GM21515 (cell line): ENCODE results near the gene MYO1D.

Experiments used
- ATAC-seq: cut with Tn5 transposase; IDR thresholded peaks from one replicate; pipeline ENCODE4 v1.9.1; 2021; ENCODE audit not compliant: unreplicated experiment

MYO1D gene

GRCh38 chr17:32591405-32591804 is 285.5 kb downstream of the MYO1D start:
- no peak for ATAC-seq

DNA sequence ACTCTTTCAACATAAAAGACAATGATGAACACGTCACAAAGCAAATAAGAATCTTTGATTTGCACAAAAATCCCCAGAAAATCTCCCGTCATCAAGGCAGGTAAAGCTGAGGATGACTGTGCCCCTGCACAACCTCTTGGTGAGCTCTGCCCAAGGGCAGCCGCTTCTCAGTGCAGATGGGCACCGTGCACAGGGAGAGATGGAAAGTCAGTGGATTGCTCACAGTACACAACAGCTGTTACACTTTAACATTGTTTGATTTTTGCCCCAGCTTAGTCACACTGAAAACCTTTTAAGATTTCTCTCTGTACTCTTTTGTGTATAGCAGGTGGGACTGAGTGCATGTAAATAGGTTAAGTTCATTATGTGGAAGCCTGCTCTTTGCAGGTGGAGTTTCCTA is 285.9 kb downstream of the MYO1D start:
- no peak for ATAC-seq

DNA sequence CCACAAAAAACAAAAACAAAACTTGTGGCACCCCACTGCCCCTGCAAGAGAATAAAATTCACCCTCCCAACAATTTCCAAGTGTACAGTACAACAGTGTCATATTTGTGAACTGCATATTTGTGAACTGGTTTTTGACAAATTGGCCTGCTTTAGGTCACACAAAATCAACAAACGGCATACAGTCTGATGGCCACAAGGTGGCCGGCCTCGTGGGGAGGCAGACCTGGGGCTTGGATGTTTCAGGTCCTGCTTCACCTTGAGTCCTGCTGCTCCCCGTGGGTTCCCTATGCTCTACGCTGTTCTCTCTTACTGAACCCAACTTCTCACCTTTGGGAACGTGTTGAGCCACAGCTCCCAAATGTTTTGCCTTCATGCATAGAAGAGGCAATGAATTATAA is 287.9 kb downstream of the MYO1D start:
- no peak for ATAC-seq

DNA sequence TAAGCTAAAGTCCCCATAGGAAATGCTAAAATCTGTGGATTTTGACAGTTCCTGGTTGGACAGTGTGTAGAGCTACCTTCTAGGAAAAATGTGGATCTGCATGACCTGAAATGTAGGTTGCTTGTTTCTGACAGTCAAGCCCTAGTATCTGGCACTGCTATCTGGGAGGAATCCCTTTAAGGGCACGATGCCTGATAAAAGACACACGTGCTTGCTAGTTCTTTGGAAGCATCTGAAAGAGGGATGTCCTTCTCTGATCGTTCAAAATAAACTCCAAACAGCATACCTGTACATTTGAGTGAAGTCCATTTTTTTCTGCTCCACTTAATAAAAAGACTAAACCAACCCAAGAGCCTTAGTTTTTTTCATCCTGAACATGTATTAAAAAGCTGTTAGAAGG is 288.8 kb downstream of the MYO1D start:
- ATAC-seq: no peak

GRCh38 chr17:32586666-32587065 is 290.3 kb downstream of the MYO1D start:
- ATAC-seq: no peak

DNA sequence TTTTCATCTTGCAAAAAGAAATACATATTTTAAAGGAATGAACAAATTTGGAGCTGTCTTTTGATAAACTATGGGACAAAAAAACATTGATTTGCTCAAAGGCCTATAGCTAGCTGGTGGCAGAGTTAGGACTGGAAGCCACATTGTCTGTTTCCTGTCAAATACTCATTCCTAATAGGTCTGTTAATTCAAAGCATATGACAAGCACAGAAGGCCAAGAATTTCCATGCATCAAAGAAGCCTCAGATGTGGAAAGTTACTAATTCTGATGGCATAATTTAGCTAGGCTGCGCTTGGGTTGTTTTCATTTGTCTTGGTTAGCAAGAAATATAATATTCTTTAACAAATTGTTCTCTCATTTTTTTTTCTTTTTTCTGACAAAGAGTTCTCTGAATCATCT is 292.1 kb downstream of the MYO1D start:
- no peak for ATAC-seq

- no peak for ATAC-seq
These were observed 293.9 kb downstream of the MYO1D start for GRCh38 chr17:32583053-32583452.

- no peak for ATAC-seq
These were observed 301.1 kb downstream of the MYO1D start for GRCh38 chr17:32575852-32576251.

- ATAC-seq: no peak
These were observed 306.9 kb downstream of the MYO1D start for GRCh38 chr17:32570081-32570396.

DNA sequence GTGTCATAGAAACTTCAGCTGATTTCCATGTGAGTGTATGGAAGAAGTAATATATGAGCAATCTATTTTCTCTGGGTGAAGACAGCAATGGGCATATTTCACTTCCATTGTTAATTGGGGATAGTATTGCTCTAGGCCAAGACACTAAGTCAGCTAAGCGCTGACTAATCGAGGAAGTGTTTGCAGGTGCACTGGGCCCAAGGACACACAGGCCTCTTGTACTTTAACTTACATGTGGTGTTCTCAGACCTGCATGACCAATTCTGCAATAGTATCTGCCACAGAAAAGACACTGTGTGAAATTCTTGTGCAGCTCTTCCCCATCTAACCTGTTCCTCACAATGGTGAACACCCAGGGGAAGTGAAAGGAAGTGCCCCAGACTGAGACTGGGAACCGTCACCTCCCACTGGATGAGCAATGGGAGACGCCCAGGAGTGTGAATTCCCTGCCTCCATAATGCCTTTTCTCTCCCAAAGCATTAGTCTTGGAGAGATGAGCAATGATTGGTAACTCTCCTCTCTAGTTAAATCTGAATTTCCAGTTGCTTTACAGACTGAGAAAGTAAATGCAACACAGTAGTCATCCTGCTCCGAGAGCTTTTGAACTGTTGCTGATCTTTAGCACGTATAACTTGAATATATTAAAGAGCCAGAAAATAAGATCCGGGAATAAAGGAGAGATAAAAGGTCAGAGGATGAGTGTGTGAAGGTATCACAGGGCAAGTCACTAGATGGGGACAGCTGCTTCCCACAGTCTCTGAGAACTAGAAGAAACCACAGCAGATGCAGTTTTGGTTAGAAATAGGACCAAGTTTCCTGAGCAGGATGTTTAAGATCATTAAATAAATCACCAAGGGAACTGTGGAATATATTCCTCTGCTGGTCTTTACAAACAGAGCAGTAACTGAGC is 307.5 kb downstream of the MYO1D start:
- ATAC-seq: no peak

- ATAC-seq: no peak
These were observed 308.2 kb downstream of the MYO1D start for GRCh38 chr17:32568705-32569104.

DNA sequence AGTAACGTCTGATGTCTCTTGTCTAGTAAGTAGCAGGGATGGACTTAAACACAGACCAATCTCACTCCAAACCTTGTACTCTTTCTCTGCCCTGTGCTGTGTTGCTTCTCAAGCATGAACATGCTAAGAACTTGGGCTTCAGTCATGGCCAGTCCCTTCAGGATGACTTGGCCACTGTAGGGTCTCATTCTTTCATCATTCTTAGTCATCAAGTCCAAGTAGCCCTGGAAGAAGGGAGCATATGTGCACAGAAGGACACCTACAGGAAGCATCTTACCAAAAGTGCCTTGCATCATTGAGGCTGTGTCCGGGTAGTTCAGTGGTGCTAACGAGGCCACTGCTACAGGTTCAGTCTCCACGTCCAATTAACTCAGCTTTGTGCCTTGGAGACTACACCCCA is 309.4 kb downstream of the MYO1D start:
- ATAC-seq: no peak

DNA sequence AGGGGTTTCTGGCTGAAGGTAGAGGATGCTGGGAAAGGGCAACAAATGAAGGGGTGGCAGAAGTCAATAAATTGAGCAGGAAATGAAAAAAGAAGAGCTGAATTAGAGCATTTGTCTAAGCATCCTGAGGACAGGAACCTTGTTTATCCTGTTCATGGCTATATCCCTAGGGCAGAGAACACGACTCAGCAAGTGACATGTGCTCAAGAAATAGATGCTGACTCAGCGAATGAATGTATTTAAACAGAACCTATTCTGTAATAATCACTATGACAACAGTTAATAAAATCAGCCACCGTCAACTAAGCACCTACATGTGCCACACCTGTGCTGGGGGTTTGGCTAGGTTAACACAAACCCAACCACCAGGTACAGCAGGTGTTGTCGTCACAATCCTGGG is 309.8 kb downstream of the MYO1D start:
- ATAC-seq: no peak

- no peak for ATAC-seq
These were observed 310.6 kb downstream of the MYO1D start for GRCh38 chr17:32566303-32566702.

DNA sequence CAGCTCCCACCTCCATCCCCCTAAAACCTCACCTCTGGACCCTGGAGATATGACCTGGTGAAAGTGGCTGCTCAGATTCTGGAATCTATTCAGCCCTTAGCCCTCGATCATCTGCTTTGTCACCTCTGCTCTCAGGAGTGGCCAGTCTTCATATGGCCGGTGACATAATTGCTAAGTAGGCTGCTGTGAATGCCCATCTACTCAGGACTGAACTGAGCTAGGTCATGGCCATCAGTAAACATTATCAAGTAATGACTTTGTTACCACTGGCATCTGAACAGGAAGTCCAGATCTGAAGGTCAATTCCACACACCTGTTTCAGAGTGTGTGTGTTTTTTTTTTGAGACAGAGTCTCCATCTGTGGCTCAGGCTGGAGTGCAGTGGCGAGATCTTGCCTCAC is 311.5 kb downstream of the MYO1D start:
- no peak for ATAC-seq

DNA sequence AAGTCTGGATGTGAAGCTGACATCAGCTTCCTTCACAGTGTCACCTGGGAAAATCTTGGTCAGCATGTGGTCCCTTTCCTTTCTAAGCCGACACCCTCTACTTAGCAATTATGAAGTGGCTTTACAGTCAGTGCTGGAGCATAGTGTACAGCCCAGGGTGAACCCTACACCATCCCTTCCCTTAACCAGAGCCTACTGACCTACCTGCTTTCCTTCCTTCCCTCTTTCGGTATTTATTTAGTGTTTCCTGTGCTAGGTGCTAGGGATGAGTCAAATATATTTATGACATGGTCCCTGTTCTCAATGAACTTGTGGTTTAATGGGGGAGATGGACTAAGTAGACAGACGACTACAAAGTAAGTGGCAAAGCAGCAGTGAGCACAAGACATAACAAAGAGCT is 312.6 kb downstream of the MYO1D start:
- no peak for ATAC-seq

DNA sequence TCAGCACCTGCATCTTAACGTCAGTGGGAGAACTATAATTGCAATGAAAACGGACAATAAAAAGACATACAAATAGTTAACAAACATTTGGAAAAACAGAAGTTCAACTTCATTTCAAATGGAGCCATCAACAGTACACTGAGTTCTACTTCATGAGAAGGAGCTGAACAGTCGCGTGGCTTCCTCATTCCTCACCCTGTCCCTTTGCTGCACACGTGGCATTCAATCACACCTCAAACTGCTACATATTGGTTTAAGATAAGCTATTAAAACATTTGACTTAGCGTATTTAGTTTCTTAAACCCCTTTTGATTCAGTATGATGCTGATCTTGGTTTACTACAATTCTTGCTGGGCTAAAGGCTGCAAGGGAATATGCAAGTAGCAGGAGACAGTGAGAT is 313.3 kb downstream of the MYO1D start:
- no peak for ATAC-seq

DNA sequence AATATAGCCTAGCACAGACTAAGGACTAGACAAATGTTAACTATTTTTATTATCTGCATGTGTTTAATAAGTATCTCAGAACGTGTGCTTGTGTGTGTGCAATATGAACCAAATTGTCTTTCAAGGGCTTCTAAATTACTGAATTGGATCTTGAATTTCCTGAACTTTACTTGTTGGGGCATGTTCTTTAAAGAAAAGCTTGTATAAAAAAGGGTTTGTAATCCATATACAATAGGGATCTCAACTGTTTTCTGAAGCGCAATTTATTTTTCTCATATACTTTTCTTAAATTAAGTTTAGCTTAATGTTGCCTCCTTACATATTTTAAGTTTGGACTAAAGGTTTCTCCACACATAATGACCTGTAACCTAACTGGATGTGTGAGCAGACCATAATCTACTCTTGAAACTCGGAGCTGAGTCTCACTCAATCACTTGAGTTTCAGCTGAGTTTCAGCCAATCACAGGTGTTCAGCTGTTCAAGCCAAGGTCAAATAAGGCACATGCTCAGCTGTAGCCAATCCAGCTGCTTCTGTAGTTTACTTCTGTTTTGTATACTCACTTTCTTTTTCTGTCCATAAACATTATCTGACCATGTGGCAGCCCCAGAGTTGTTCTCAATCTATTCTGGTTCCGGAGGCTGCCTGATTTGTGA is 317.8 kb downstream of the MYO1D start:
- ATAC-seq: peak; percentile 70

- ATAC-seq: no peak
These were observed 318.5 kb downstream of the MYO1D start for GRCh38 chr17:32558326-32558955.

GRCh38 chr17:32555611-32556310 is 321.2 kb downstream of the MYO1D start:
- no peak for ATAC-seq

DNA sequence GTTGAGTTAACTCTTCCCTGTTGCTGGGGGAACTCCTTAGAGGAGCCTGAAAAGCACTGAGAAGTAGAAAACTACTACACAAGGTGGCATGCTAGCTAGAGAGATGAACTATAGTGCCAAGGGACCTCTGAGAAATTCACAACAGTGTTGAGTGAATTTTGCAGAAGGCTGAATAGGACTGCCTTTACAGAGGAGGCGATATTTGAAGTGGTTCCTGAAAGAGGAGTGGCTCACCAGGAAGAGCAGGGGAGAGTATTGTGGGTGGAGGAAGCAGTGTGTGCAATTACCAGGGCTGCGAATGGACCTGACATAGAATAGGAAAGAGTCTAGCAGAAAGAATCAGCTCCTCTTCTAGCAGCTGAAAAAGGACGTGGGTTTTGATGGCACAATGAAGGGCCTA is 323.8 kb downstream of the MYO1D start:
- ATAC-seq: no peak

- ATAC-seq: no peak
These were observed 324.6 kb downstream of the MYO1D start for GRCh38 chr17:32552280-32552679.
